AG10803 (cell line): ENCODE data around the gene ARHGAP1.
A peak's percentile ranks its signal among the peaks of the same experiment; 100 is the strongest.
"Not testable (repeated sequence)": the region's sequence is repeated elsewhere in the genome, so short reads cannot be mapped to it uniquely, and the experiment has no call there.

Source experiments
- DNase-seq: peaks from one replicate; pipeline ENCODE4 v3.0.0; 2010; ENCODE audit warnings: low read depth
- H3K4me3 ChIP-seq: 2 replicates; pipeline ENCODE4 v1.5.1; 2011; ENCODE audit warnings: mild to moderate bottlenecking, low read length, control low read depth
- TF ChIP-seq, protein P1 (sequence below): conservative IDR thresholded peaks from 2 replicates; pipeline ENCODE4 v1.5.1; 2011; ENCODE audit warnings: mild to moderate bottlenecking, low read length, control low read depth, inconsistent platforms

Gene ARHGAP1

GRCh38 chr11:46712874-46713576, 12.6 kb upstream of the ARHGAP1 start:
- TF ChIP-seq, protein P1, sequence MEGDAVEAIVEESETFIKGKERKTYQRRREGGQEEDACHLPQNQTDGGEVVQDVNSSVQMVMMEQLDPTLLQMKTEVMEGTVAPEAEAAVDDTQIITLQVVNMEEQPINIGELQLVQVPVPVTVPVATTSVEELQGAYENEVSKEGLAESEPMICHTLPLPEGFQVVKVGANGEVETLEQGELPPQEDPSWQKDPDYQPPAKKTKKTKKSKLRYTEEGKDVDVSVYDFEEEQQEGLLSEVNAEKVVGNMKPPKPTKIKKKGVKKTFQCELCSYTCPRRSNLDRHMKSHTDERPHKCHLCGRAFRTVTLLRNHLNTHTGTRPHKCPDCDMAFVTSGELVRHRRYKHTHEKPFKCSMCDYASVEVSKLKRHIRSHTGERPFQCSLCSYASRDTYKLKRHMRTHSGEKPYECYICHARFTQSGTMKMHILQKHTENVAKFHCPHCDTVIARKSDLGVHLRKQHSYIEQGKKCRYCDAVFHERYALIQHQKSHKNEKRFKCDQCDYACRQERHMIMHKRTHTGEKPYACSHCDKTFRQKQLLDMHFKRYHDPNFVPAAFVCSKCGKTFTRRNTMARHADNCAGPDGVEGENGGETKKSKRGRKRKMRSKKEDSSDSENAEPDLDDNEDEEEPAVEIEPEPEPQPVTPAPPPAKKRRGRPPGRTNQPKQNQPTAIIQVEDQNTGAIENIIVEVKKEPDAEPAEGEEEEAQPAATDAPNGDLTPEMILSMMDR = no peak
- peak; percentile 13 for DNase-seq
- H3K4me3 ChIP-seq = no peak overlapping the region

- DNase-seq = peak; percentile 50
- H3K4me3 ChIP-seq = no peak overlapping the region
- TF ChIP-seq, protein P1 = no peak
Observed at GRCh38 chr11:46711303-46711702, 10.9 kb upstream of the ARHGAP1 start.

- no peak overlapping the region for H3K4me3 ChIP-seq
- TF ChIP-seq, protein P1 = no peak
- DNase-seq = peak; percentile 96
Observed at GRCh38 chr11:46710821-46711269, 10.4 kb upstream of the ARHGAP1 start.

DNA sequence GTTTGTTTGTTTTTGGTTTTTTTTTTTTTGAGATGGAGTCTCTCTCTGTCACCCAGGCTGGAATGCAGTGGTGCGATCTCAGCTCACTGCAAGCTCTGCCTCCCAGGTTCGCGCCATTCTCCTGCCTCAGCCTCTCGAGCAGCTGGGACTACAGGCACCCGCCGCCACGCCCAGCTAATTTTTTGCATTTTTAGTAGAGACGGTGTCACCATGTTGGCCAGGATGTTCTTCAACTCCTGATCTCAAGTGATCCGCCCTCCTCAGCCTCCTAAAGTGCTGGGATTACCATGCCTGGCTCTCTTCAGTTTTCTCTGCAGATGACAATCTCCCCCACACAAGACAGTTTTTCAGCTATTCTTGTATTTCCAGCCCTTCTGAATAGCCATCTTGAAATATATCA, 8.9 kb upstream of the ARHGAP1 start:
- H3K4me3 ChIP-seq, DNase-seq: not testable (repeated sequence)

- H3K4me3 ChIP-seq = no peak overlapping the region
- no peak for DNase-seq
- TF ChIP-seq, protein P1 = no peak
Observed at GRCh38 chr11:46706886-46707285, 6.5 kb upstream of the ARHGAP1 start.

DNA sequence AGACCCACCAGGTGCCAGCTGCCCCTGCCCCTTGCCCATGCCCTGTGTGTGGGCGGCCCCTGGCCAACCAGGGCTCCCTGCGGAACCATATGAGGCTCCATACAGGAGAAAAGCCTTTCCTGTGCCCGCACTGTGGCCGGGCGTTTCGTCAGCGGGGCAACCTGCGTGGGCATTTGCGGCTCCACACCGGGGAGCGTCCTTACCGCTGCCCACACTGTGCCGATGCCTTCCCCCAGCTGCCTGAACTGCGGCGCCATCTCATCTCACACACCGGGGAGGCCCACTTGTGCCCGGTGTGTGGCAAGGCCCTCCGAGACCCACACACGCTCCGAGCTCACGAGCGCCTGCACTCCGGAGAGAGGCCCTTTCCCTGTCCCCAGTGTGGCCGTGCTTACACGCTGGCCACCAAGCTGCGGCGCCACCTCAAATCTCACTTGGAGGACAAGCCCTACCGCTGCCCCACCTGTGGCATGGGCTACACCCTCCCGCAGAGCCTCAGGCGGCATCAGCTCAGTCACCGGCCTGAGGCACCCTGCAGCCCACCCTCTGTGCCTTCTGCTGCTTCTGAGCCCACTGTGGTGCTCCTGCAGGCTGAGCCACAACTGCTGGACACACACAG, 4.8 kb upstream of the ARHGAP1 start:
- H3K4me3 ChIP-seq = no peak overlapping the region
- TF ChIP-seq, protein P1 = no peak
- DNase-seq = no peak

DNA sequence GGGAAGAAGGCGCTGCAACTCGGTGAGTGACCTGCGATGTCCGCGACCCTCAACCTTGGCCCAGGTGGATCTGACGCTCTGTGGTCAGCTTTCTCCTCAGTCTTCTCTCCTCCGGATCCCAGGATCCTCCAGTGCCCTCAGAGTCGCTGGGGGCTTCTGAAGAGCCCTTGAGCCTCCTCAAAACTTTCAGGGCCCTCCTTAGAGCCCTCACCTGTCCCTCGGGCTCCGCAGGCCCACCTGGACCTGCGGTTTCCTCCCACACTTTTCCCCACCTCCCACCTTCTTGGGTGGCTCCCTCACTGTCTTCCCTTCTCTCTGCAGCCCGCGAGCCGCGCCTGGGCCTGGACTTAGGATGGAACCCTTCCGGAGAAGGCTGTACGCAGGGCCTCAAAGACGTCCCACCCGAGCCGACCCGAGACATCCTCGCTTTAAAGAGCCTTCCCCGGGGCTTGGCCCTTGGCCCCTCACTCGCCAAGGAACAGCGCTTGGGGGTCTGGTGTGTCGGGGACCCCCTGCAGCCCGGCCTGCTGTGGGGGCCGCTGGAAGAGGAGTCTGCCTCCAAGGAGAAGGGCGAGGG, 747 bp upstream of the ARHGAP1 start:
- TF ChIP-seq, protein P1 = no peak
- DNase-seq = no peak
- peak overlapping the region; percentile 99 for H3K4me3 ChIP-seq
